SK-N-SH (cell line): ENCODE data around the gene TNFAIP8L2. TPM values are rescaled to one million over a fixed set of nuclear protein-coding genes. Genes with fewer than 3 reads are reported as not detected.
A peak's percentile ranks its signal among the peaks of the same experiment; 100 is the strongest.

Source experiments
- CTCF ChIA-PET: fragments of 300-600, 350-600 bp; formaldehyde crosslinking; extraction: SDS; loops from one replicate; lab custom pipeline; 2021; lab: Yijun Ruan, JAX
- POLR2A ChIA-PET: fragments of 350-600 bp; sonication (Branson Sonifier 250); formaldehyde crosslinking; extraction: SDS; loops from one replicate; lab custom pipeline; 2020; ENCODE audit warnings: antibody characterized with exemption, inconsistent platforms; lab: Yijun Ruan, JAX
- DNase-seq: peaks from one replicate; pipeline ENCODE4 v3.0.0; 2012
- H2AFZ ChIP-seq: fragments of 200-600 bp; sonication (generic); 2 replicates; pipeline ENCODE4 v1.8.1; 2016; ENCODE audit warnings: antibody characterized with exemption, mild to moderate bottlenecking, low read depth
- H3F3A ChIP-seq: fragments of 200-600 bp; sonication (generic); replicated peaks from 2 replicates; pipeline ENCODE3; 2016; ENCODE audit warnings: antibody characterized with exemption, mild to moderate bottlenecking; ENCODE audit not compliant: insufficient read depth
- H3K27ac ChIP-seq, 2 experiments: fragments of 200-500 bp in 1 of 2; fragments of 200-600 bp in 1 of 2; sonication (Bioruptor generic) in 1 of 2; sonication (generic), shearing (Covaris generic) in 1 of 2; 2 replicates each; pipeline versions ENCODE4 v1.5.1 to v1.6.1; 2014 to 2016; ENCODE audit warnings: low read depth in 2 of 2, inconsistent platforms in 1 of 2, low read length in 1 of 2, mild to moderate bottlenecking in 1 of 2, mixed read lengths in 1 of 2
- H3K27me3 ChIP-seq: fragments of 200-600 bp; sonication (generic), shearing (Covaris generic); 2 replicates; pipeline ENCODE4 v1.6.1; 2016; ENCODE audit warnings: mixed run types; ENCODE audit not compliant: insufficient read depth
- H3K36me3 ChIP-seq, 2 experiments: fragments of 200-500 bp in 1 of 2; fragments of 200-600 bp in 1 of 2; sonication (Bioruptor generic) in 1 of 2; sonication (generic) in 1 of 2; replicated peaks in 1 of 2; 2 replicates each; pipeline versions ENCODE3 to v1.5.1; 2014 to 2016; ENCODE audit warnings: low read length in 1 of 2, mild to moderate bottlenecking in 1 of 2; ENCODE audit not compliant: insufficient read depth in 2 of 2, control insufficient read depth in 1 of 2
- H3K4me1 ChIP-seq, 2 experiments: fragments of 200-500 bp in 1 of 2; fragments of 200-600 bp in 1 of 2; sonication (Bioruptor generic) in 1 of 2; sonication (generic), shearing (Covaris generic) in 1 of 2; 2 replicates each; pipeline versions ENCODE4 v1.5.1 to v1.6.1; 2014 to 2016; ENCODE audit warnings: low read depth in 1 of 2, low read length in 1 of 2, mixed run types in 1 of 2; ENCODE audit not compliant: insufficient read depth in 2 of 2, control insufficient read depth in 1 of 2
- H3K4me2 ChIP-seq: fragments of 200-600 bp; sonication (generic), shearing (Covaris generic); 2 replicates; pipeline ENCODE4 v1.6.1; 2017; ENCODE audit warnings: mixed run types
- H3K4me3 ChIP-seq, 2 experiments: fragments of 200-500 bp in 1 of 2; fragments of 200-600 bp in 1 of 2; sonication (Bioruptor generic) in 1 of 2; sonication (generic), shearing (Covaris generic) in 1 of 2; 2 replicates each; pipeline versions ENCODE4 v1.5.1 to v1.8.1; 2014 to 2016; ENCODE audit warnings: low read depth in 2 of 2, inconsistent platforms in 1 of 2, low read length in 1 of 2, mild to moderate bottlenecking in 1 of 2, mixed read lengths in 1 of 2, moderate library complexity in 1 of 2
- H3K79me2 ChIP-seq: fragments of 200-600 bp; sonication (generic); 2 replicates; pipeline ENCODE4 v1.8.1; 2017; ENCODE audit warnings: mild to moderate bottlenecking; ENCODE audit not compliant: insufficient read depth
- H3K9ac ChIP-seq: fragments of 200-600 bp; sonication (generic); 2 replicates; pipeline ENCODE4 v1.6.1; 2017; ENCODE audit warnings: mixed run types
- H3K9me2 ChIP-seq: fragments of 200-600 bp; sonication (generic); 2 replicates; pipeline ENCODE4 v1.6.1; 2017; ENCODE audit warnings: mixed run types
- H3K9me3 ChIP-seq: fragments of 200-600 bp; sonication (generic); 2 replicates; pipeline ENCODE4 v1.6.1; 2017; ENCODE audit warnings: mixed run types, mild to moderate bottlenecking, moderate library complexity
- H4K20me1 ChIP-seq: fragments of 200-600 bp; sonication (generic); 2 replicates; pipeline ENCODE4 v1.6.1; 2017; ENCODE audit warnings: mild to moderate bottlenecking, mixed run types; ENCODE audit not compliant: insufficient read depth
- CHD2 ChIP-seq: fragments of 150-350 bp; IDR thresholded peaks from 2 replicates; pipeline ENCODE4 v1.6.1; 2018; ENCODE audit warnings: low read length; ENCODE audit not compliant: partially characterized antibody
- EP300 ChIP-seq, 2 experiments: IDR thresholded peaks; 2 replicates each; pipeline versions ENCODE4 v1.4.0 to v1.6.1; 2012; ENCODE audit warnings: borderline replicate concordance in 1 of 2, low read depth in 1 of 2, low read length in 1 of 2
- FOSL2 ChIP-seq: IDR thresholded peaks from 2 replicates; pipeline ENCODE4 v1.4.0; 2012; ENCODE audit warnings: low read depth, mild to moderate bottlenecking, moderate library complexity, borderline replicate concordance
- MXI1 ChIP-seq: IDR thresholded peaks from 2 replicates; pipeline ENCODE4 v1.6.1; 2012; ENCODE audit warnings: mild to moderate bottlenecking, low read depth, low read length, improper control_type of control experiment
- PBX3 ChIP-seq: IDR thresholded peaks from 2 replicates; pipeline ENCODE4; 2012
- POLR2AphosphoS5 ChIP-seq: IDR thresholded peaks from 2 replicates; pipeline ENCODE4 v1.6.1; 2012; ENCODE audit warnings: low read depth, low read length
- RAD21 ChIP-seq: IDR thresholded peaks from 2 replicates; pipeline ENCODE4 v1.6.1; 2012; ENCODE audit warnings: mild to moderate bottlenecking, low read length
- REST ChIP-seq: IDR thresholded peaks from 2 replicates; pipeline ENCODE4 v1.6.1; 2012; ENCODE audit warnings: mild to moderate bottlenecking, low read depth, low read length, moderate library complexity
- TAF1 ChIP-seq: IDR thresholded peaks from 2 replicates; pipeline ENCODE4 v1.6.1; 2012; ENCODE audit warnings: low read depth, mild to moderate bottlenecking, low read length, moderate library complexity, borderline replicate concordance
- TCF12 ChIP-seq: IDR thresholded peaks from 2 replicates; pipeline ENCODE4 v1.4.0; 2012
- ZBTB33 ChIP-seq: IDR thresholded peaks from 2 replicates; pipeline ENCODE4 v1.4.0; 2012; ENCODE audit warnings: low read depth, borderline replicate concordance
- WGBS: methylation state at CpG from one replicate; pipeline ENCODE4 v1.1.6; 2017; ENCODE audit warnings: low lambda C conversion rate; 5-methylcytosine and 5-hydroxymethylcytosine counted together
- polyA plus RNA-seq, 3 experiments: library from polyadenylated mRNA; depleted of rRNA; stranded (reverse); fragments of >200 nt; gene quantifications; 2 replicates each; pipeline ENCODE4 v1.2.3, GENCODE V29; 2012

Gene TNFAIP8L2
- polyA plus RNA-seq, 1 of the 3 experiments (the other 2 are of a cell fraction) = not detected

GRCh38 chr1:151146072-151146411 lies 10.4 kb upstream of the TNFAIP8L2 start:
- ChIA-PET CTCF (interaction anchor here (1.1 to 6.8 kb wide), 2 partner anchors 10 to 15 kb away, joined by 3 to 40 read pairs; partner anchors contain the start of gene TNFAIP8L2), POLR2A (no interaction called here)
- Histone ChIP-seq H3K9ac (peak overlapping the region; percentile 82), H3K9me2 (no peaks in the 10 kb centered on the region), H3K4me1 (peaks cover 0 to 21% of the 10 kb centered on the region in 2 experiments; a peak in 1 of 4 replicates), H2AFZ (peak overlapping the region; percentile 87), H3K36me3 (no peaks in the 10 kb centered on the region), H3K4me3 (peak overlapping the region; percentile 70 to 91), H3K9me3 (no peaks in the 10 kb centered on the region), H3K27ac (no peak overlapping the region; a peak in 1 of 4 replicates), H3K27me3 (no peaks in the 10 kb centered on the region), H3K79me2 (no peaks in the 10 kb centered on the region), H3F3A (no peaks in the 10 kb centered on the region), H4K20me1 (no peaks in the 10 kb centered on the region), H3K4me2 (peak overlapping the region; percentile 98)
- peak; percentile 52 for DNase-seq
- WGBS = 12% methylated on average over 23 of the region's 26 CpGs
- TF ChIP-seq EP300 (IDR thresholded peaks at IDR 0.05; ENCODE audit: borderline replicate concordance in 1 of 2, low read depth in 1 of 2, low read length in 1 of 2) = no peak
- no peak for TF ChIP-seq FOSL2

GRCh38 chr1:151146412-151147131 lies 9.9 kb upstream of the TNFAIP8L2 start, which contains the start of gene SEMA6C:
TSS of gene SEMA6C (minus strand) at chr1:151146631. CDS start at chr1:151142621, 4,010 bp downstream.
- no peaks in the 10 kb centered on the region for H3K9me3 ChIP-seq
- peak within 1 kb of the TSS; percentile 98 for H3K4me2 ChIP-seq
- H3K9ac ChIP-seq = peak within 1 kb of the TSS; percentile 82
- WGBS = 0% methylated on average over 37 of the region's 61 CpGs
- no peaks in the 10 kb centered on the region for H3K36me3 ChIP-seq
- H3K4me1 ChIP-seq = peaks cover 0 to 21% of the 10 kb centered on the region in 2 experiments; a peak in 1 of 4 replicates
- peak within 1 kb of the TSS; percentile 70 to 91 for H3K4me3 ChIP-seq
- H4K20me1 ChIP-seq = no peaks in the 10 kb centered on the region
- no peaks in the 10 kb centered on the region for H3K9me2 ChIP-seq
- H3F3A ChIP-seq = no peaks in the 10 kb centered on the region
- peak within 1 kb of the TSS; percentile 87 for H2AFZ ChIP-seq
- no peaks in the 10 kb centered on the region for H3K27me3 ChIP-seq
- ChIA-PET POLR2A (no interaction called here), CTCF (interaction anchor here (1.1 to 6.8 kb wide), 2 partner anchors 9 to 16 kb away, joined by 3 to 40 read pairs; partner anchors contain the start of gene TNFAIP8L2)
- peak; percentile 96 for DNase-seq
- peak within 1 kb of the TSS; percentile 21 to 60; a peak in 2 of 4 replicates for H3K27ac ChIP-seq
- no peaks in the 10 kb centered on the region for H3K79me2 ChIP-seq
- TF ChIP-seq TAF1 (peak; percentile 85), CHD2 (peak; percentile 23), TCF12 (no peak), RAD21 (no peak), POLR2AphosphoS5 (peak; percentile 77), PBX3 (0 out of 2 replicates have a peak, but pooled peaks have one; percentile 13), MXI1 (peak; percentile 51; the same call in 1 of the 2 replicates), ZBTB33 (no peak), REST (no peak)
